PC-3 (cell line): ENCODE results near the gene UNC5C.

Source experiments
- CTCF ChIP-seq: fragments of 300-600 bp; sonication (generic); conservative IDR thresholded peaks from 2 replicates; pipeline ENCODE4 v1.5.1; 2017; ENCODE audit warnings: antibody characterized with exemption, low read depth, mild to moderate bottlenecking, low read length
- EZH2phosphoT487 ChIP-seq: fragments of 300-600 bp; sonication (generic); IDR thresholded peaks from 2 replicates; pipeline ENCODE4 v1.6.1; 2018; ENCODE audit warnings: mild to moderate bottlenecking, antibody characterized with exemption, low read length, borderline replicate concordance

GRCh38 chr4:95462921-95463320 is 85.9 kb downstream of the UNC5C start:
- TF ChIP-seq EZH2phosphoT487 (no peak), CTCF (no peak)
